Activated T-cell treated with anti-CD3 and anti-CD28 coated beads, Interleukin-2, amount 50 U/mL, for 72 hours (primary cell): ENCODE data around the gene DGKD. TPM values are rescaled to one million over a fixed set of nuclear protein-coding genes. Genes with fewer than 3 reads are reported as not detected.

Experiments
- ATAC-seq, 2 donors: fragments of 150-1000 bp; cut with Tn5 transposase; replicated peaks in 1 of 2; 2 replicates each; pipeline ENCODE4 v1.10.0; 2021; ENCODE audit warnings: moderate library complexity in 2 of 2, mild to moderate bottlenecking in 1 of 2
- DNase-seq, 2 donors: peaks; one replicate each; pipeline ENCODE4 v3.0.0; 2021 to 2022; ENCODE audit warnings: mixed read lengths in 1 of 2
- H3K27ac Mint-ChIP-seq: one replicate; pipeline ENCODE4 v1.8.0; 2022; ENCODE audit warnings: mild to moderate bottlenecking, moderate library complexity, mixed read lengths
- H3K27me3 Mint-ChIP-seq: one replicate; pipeline ENCODE4 v1.8.0; 2022; ENCODE audit warnings: low read depth, mixed read lengths
- H3K36me3 Mint-ChIP-seq, 2 donors: one replicate each; pipeline ENCODE4 v1.8.0; 2022; ENCODE audit warnings: mixed read lengths in 2 of 2, mild to moderate bottlenecking in 1 of 2; ENCODE audit not compliant: insufficient read depth in 2 of 2
- H3K4me1 Mint-ChIP-seq: one replicate; pipeline ENCODE4 v1.8.0; 2022; ENCODE audit warnings: low read depth, mixed read lengths
- H3K4me3 Mint-ChIP-seq, 2 donors: one replicate each; pipeline ENCODE4 v1.8.0; 2022; ENCODE audit warnings: mild to moderate bottlenecking in 2 of 2, mixed read lengths in 2 of 2, moderate library complexity in 2 of 2
- H3K9me3 Mint-ChIP-seq, 2 donors: one replicate each; pipeline ENCODE4 v1.8.0; 2022; ENCODE audit warnings: mixed read lengths in 2 of 2
- total RNA-seq, 2 donors: library from RNA; stranded (reverse); gene quantifications; one replicate each; pipeline ENCODE4 v1.2.3, GENCODE V29; 2022

The DGKD gene
- total RNA-seq, 2 donors from 2014 or later, result 78.0 to 94.4 TPM

DNA sequence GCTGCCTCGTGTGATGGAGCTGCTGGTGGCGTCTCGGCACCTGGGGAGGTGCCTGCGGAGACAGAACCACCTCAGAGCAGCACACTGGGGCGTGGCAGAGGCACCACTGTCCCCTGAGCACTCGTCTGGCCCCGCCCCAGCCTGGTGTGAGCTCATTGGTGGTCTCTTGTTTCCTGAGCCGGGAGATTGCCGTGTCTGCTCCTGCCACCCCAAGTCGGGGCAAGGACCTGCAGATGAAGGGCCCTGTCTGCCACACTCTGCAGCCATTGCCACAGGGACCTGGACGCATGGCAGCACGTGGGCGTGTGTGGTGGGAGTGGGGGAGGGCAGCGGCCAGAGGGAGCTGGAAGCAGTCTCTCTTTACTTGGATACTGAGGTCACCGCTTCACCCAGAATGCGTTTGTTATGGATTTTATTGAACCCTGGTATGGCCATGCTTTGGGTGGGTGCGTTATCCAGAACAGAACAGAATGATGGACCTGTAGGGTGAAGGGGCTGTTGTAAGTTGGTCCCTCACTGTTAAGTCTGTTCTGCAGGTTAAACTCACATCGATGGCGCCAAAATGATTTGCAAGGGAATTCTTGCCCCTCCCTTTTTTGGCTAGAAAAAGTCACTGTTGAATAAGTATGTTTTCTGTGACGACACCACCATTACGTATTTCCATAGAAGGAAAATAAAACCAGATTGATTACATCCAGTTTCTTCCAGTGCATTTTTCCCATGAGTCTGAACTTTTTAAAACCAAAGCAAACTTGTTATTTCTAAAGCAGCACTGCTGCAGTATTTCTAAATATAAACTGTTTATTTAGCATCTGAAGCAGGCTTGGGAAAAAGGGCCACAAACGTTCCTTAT lies 120.2 kb downstream of the DGKD start:
- no peak for ATAC-seq
- H3K36me3 Mint-ChIP-seq, result peaks cover 5 to 11% of the 10 kb centered on the region in 2 donors
- H3K4me3 Mint-ChIP-seq, result no peak overlapping the region

DNA sequence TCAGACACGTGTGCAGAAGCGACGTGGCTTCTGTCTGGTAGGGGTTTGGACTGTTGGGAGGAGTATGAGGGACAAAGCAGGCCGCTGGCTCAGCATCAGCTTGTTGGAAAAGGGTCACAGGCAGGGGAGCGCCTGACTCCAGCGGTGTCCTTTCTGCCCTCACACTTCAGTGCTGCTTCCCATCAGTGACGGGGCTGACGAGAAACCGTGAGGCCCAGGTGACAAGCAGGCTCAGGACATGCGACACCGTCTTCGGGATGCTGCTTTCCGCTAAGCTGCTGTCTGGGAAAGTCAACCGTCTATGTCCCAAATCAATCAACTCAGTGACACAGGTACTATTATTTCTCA lies 121.7 kb downstream of the DGKD start:
- no peak overlapping the region for H3K4me3 Mint-ChIP-seq
- no peak for ATAC-seq
- H3K27ac Mint-ChIP-seq, result no peak overlapping the region
- H3K4me1 Mint-ChIP-seq, result no peaks in the 10 kb centered on the region
- no peaks in the 10 kb centered on the region for H3K9me3 Mint-ChIP-seq
- DNase-seq, result no peak
- peaks cover 3 to 6% of the 10 kb centered on the region in 2 donors for H3K36me3 Mint-ChIP-seq
- H3K27me3 Mint-ChIP-seq, result no peaks in the 10 kb centered on the region

More for the DNA sequence above, 120.2 kb downstream of the DGKD start:
- no peaks in the 10 kb centered on the region for H3K9me3 Mint-ChIP-seq
- no peaks in the 10 kb centered on the region for H3K27me3 Mint-ChIP-seq
- no peaks in the 10 kb centered on the region for H3K4me1 Mint-ChIP-seq
- DNase-seq, result no peak
- no peak overlapping the region for H3K27ac Mint-ChIP-seq

- H3K4me1 Mint-ChIP-seq, result no peaks in the 10 kb centered on the region
- H3K9me3 Mint-ChIP-seq, result no peaks in the 10 kb centered on the region
- ATAC-seq, result no peak
- no peaks in the 10 kb centered on the region for H3K27me3 Mint-ChIP-seq
- no peak overlapping the region for H3K27ac Mint-ChIP-seq
- no peak for DNase-seq
- no peak overlapping the region for H3K4me3 Mint-ChIP-seq
- H3K36me3 Mint-ChIP-seq, result peaks cover 3 to 6% of the 10 kb centered on the region in 2 donors
Observed at GRCh38 chr2:233476651-233477547, 122.6 kb downstream of the DGKD start.

DNA sequence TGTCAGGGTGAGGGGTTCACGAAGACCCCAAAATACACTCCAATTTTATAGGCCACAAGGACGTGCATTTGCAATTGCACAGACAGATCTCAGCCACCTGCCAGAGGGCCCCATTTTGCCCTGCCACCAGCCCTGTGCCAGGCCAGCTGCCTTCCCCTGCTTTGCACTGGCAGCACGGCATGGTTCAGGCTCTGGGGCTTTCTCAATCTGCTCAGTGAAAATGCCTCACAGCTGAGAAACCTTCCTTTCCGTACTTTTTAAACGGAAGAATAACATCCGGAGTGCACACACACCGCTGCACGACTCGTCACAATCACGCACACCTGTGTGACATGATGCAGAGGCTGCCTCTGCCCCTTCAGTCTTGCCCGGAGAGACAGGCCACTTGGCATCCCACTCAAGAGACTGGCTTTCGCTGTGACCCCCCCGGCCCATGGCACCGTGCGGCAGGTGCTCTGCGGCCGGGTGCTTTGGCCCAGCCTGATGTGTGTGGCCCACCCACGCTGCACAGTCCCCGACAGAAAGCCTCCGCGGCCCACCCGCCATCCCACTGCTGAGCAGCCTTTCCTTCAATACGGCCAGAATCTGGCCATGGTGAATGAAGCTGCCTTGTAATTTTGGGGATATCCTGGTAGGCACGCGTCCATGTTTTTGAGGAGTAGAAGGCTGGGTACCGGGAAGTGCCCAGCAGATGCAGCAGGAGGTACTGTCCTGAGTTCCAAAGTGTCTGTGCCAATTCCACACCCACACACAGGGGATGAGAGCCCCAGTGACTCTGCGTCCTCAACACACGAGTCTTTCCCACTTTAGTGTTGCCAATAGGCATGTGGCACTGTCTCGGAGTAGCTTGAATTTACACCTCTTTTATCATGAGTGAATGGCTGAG lies 123.5 kb downstream of the DGKD start:
- no peaks in the 10 kb centered on the region for H3K9me3 Mint-ChIP-seq
- no peak for DNase-seq
- no peak overlapping the region for H3K4me3 Mint-ChIP-seq
- H3K36me3 Mint-ChIP-seq, result peaks cover 0 to under 1% of the 10 kb centered on the region in 2 donors
- ATAC-seq, result no peak
- no peaks in the 10 kb centered on the region for H3K4me1 Mint-ChIP-seq
- no peak overlapping the region for H3K27ac Mint-ChIP-seq
- H3K27me3 Mint-ChIP-seq, result no peaks in the 10 kb centered on the region

GRCh38 chr2:233479616-233480489 lies 125.6 kb downstream of the DGKD start:
- DNase-seq, result no peak
- no peaks in the 10 kb centered on the region for H3K36me3 Mint-ChIP-seq

GRCh38 chr2:233480490-233481202 lies 126.4 kb downstream of the DGKD start:
- DNase-seq, result no peak
- Mint-ChIP-seq H3K27ac (no peak overlapping the region), H3K4me1 (no peaks in the 10 kb centered on the region), H3K4me3 (no peak overlapping the region), H3K36me3 (no peaks in the 10 kb centered on the region), H3K27me3 (no peaks in the 10 kb centered on the region), H3K9me3 (no peaks in the 10 kb centered on the region)
- peak in 1 of 2 donors; percentile 30 for ATAC-seq

More at GRCh38 chr2:233479616-233480489, 125.6 kb downstream of the DGKD start:
- no peaks in the 10 kb centered on the region for H3K4me1 Mint-ChIP-seq
- ATAC-seq, result peak in 1 of 2 donors; percentile 20
- H3K27ac Mint-ChIP-seq, result no peak overlapping the region
- H3K4me3 Mint-ChIP-seq, result no peak overlapping the region
- H3K27me3 Mint-ChIP-seq, result no peaks in the 10 kb centered on the region
- H3K9me3 Mint-ChIP-seq, result no peaks in the 10 kb centered on the region

DNA sequence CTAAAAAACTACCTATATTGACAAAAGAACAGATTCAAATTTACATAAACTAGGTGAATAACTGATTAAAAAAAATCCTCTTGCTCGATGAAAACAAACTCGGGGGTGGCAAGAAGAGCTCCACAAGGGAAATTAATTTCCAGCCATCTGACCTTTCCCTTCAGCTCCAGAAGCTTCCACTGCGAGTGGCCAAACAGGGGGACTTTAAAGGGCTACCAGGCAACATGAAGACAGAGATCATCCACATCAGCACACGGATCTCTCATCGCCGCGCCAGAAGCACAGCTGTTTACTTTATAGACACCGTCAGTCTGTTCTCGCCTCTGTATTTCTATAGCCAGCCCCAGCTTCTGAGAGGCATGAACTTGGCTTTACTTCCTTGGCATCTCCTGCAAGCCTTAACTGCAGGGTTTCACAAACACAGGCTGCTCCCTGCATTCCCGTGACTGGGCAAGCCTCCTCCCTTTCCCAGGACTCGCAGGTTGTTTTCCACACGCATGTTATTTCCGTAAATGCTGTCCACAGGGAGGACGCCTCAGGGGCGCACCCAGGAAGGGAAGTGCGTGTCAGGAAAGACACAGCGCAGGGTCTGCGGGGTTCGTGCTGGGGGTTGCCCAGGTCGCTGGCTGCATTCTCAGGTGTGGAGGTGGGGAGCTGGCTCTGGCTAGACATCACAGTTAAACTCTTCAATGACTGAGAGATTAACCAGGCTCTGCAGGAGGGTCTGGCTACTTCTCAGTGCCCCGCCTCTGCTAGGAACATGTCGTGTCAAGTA lies 127.3 kb downstream of the DGKD start:
- Mint-ChIP-seq H3K36me3 (no peaks in the 10 kb centered on the region), H3K4me1 (no peaks in the 10 kb centered on the region), H3K27me3 (no peaks in the 10 kb centered on the region), H3K9me3 (no peaks in the 10 kb centered on the region), H3K27ac (no peak overlapping the region), H3K4me3 (no peak overlapping the region)
- ATAC-seq, result no peak
- DNase-seq, result no peak

DNA sequence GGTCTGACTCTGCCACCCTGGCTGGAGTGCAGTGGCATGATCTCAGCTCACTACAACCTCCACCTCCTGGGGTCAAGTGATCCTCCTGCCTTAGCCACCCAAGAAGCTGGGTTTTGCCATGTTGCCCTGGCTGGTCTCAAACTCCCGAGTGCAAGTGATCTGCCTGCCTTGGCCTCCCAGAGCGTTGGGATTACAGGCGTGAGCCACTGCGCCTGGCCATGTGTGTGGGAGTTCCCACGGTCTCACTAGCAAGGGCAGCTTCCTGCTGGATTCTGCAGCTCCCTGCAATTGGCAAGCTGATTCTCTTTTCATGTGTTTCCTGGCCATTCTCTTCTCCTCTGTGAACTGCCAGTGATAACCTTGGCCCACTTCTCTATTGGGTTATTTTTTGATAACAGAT lies 128.3 kb downstream of the DGKD start:
- Mint-ChIP-seq H3K4me3 (no peak overlapping the region), H3K4me1 (no peaks in the 10 kb centered on the region), H3K27me3 (no peaks in the 10 kb centered on the region), H3K27ac (no peak overlapping the region), H3K9me3 (no peaks in the 10 kb centered on the region), H3K36me3 (no peaks in the 10 kb centered on the region)
- DNase-seq (no peak), ATAC-seq (no peak)

DNA sequence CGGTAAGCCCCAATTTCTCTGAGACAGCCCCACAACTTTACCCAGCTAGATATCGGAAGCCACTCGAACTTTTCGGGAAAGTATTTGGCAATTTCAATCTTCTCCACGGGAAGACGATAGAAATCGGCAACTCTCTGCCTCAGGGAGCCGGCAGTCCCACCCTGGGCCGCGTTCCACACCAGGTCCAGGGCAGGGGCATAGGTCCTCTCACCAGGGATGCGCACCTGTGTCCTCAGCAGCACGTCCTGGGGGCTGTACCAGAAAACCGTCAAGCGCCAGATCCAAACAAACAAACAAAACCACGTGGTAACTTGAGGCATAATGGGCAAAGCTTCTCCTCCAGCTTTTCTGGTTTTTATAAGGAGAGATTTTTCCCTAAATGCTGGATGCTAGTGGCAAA lies 131.4 kb downstream of the DGKD start:
- no peak for DNase-seq
- Mint-ChIP-seq H3K4me1 (no peaks in the 10 kb centered on the region), H3K9me3 (no peaks in the 10 kb centered on the region), H3K36me3 (peaks cover 0 to 1% of the 10 kb centered on the region in 2 donors), H3K27ac (no peak overlapping the region), H3K27me3 (no peaks in the 10 kb centered on the region), H3K4me3 (no peak overlapping the region)
- no peak for ATAC-seq

- Mint-ChIP-seq H3K36me3 (peaks cover 0 to 1% of the 10 kb centered on the region in 2 donors), H3K4me3 (no peak overlapping the region), H3K9me3 (no peaks in the 10 kb centered on the region), H3K4me1 (no peaks in the 10 kb centered on the region), H3K27me3 (no peaks in the 10 kb centered on the region), H3K27ac (no peak overlapping the region)
- no peak for ATAC-seq
- no peak for DNase-seq
Observed at GRCh38 chr2:233486357-233486756, 132.1 kb downstream of the DGKD start.
